HG02885 (cell line): ENCODE measurements around the gene LRRC8B.
"Not testable (repeated sequence)": the region's sequence is repeated elsewhere in the genome, so short reads cannot be mapped to it uniquely, and the experiment has no call there.

Source experiments
- ATAC-seq: cut with Tn5 transposase; IDR thresholded peaks from one replicate; pipeline ENCODE4 v1.9.1; 2021; ENCODE audit warnings: mild to moderate bottlenecking; ENCODE audit not compliant: unreplicated experiment, poor library complexity

Gene LRRC8B

DNA sequence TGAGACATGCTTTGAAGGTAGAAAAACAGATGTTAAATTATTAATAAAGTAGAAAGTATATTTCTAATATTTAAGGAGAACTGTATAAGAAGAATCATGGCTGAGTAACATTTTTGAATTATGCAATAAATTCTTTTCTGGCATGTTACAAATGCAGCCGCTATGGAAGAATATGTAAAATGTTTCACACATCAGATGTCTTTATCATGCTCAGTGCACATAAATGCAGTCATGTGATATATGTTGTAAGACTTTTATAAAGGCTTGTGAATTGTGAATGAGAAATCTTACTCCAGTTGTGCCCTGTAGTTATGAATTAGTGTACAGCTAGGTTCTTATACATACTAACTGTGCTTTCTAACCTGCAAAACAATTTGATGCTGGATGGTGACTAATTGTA lies 53.5 kb downstream of the LRRC8B start:
- no peak for ATAC-seq

DNA sequence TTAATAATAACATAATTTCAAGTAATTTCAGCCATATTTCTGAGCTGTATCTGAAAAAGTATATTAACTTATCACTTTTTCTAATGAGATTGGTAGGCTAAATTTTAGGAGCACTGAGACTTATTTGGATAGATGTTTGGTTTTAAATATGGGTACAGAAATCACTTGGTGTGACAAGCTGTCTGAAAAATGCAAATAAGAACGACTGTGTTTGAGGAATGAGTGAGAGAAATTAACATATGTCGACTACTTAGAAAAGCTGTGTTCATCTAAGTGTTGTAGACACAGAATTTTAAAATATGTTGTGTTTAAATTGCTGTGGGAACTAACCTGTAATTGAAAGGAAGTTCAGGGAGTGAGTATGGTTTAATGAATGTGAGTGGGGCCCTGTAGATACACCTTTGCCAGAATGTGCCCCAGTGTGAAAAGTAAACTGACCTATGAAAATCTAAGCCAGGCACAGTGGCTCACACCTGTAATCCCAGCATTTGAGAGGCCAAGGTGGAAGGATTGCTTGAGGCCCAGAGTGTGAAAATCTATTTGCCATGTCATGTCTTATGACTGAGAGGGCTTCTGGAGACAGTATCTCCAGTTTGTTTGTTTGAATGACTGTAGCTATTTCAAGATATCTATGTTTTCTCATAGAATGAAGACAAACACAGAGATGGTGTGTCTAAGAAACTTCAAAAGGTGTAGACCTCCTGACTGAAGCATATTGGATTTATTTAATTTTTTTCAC lies 54.5 kb downstream of the LRRC8B start:
- ATAC-seq, result no peak

DNA sequence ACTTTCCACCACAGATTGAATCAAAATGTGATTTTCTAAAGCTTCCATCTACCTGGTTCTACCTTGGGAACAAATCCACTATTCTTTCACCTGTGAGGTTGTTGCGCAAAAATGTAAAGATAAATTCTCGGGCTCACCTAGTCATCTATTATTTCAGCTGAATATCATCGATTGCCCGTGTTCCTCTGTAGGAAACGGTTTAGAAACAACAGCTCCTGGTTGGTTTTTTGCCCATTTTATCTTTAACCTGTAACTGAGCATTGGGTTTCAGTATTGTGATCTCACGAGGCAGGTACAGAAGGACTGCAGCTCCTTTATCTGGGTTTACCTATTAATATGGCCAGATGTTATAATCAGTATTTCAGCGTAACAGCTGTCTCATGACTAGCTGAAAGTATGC lies 55.4 kb downstream of the LRRC8B start:
- ATAC-seq, result no peak

DNA sequence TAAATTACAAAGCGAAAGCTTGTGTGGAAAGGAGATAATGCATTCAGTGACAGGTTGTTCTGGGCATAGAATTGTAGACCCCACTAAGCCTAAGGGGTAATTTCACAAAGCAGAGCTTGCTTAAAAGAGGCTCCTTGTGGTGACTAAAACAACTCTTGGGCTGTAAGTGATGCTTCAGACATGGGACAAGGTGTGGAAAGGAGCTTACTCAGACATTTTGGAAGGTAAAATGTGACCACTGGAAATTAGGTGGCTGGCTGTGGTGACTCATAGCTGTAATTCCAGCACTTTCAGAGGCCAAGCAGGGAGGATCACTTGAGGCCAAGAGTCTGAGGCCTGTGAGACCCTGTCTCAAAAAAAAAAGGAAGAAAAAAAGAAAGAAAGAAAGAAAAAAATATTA lies 57.2 kb downstream of the LRRC8B start:
- no peak for ATAC-seq

DNA sequence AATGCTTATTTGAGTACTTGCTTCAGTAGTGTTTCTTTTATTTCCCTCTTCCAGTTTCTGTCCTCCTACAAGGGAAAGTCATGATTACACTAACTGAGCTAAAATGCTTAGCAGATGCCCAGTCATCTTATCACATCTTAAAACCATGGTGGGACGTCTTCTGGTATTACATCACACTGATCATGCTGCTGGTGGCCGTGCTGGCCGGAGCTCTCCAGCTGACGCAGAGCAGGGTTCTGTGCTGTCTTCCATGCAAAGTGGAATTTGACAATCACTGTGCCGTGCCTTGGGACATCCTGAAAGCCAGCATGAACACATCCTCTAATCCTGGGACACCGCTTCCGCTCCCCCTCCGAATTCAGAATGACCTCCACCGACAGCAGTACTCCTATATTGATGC lies 57.9 kb downstream of the LRRC8B start:
- ATAC-seq, result no peak

DNA sequence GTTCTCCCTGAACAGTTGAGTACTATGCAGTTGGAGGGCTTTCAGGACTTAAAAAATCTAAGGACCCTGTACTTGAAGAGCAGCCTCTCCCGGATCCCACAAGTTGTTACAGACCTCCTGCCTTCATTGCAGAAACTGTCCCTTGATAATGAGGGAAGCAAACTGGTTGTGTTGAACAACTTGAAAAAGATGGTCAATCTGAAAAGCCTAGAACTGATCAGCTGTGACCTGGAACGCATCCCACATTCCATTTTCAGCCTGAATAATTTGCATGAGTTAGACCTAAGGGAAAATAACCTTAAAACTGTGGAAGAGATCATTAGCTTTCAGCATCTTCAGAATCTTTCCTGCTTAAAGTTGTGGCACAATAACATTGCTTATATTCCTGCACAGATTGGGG lies 59.6 kb downstream of the LRRC8B start:
- no peak for ATAC-seq

DNA sequence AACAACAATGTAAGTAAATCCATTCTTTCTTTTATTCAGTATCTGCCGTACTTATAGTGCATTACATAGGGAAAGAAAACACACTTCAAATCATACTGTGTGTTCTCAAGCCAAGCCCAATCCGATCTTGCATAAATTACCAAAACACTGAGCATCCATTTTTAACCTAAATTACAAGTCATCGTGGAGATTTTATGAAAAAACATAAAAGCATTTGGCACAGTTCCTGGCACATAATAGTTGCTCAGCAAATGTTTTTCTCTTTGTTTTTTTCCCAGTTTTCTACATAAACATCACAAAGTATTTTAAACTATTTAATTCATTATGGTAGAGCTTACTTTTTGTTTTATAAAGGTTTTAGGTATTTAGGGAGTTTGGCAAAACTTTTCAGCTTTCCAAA lies 60.2 kb downstream of the LRRC8B start:
- ATAC-seq, result no peak

DNA sequence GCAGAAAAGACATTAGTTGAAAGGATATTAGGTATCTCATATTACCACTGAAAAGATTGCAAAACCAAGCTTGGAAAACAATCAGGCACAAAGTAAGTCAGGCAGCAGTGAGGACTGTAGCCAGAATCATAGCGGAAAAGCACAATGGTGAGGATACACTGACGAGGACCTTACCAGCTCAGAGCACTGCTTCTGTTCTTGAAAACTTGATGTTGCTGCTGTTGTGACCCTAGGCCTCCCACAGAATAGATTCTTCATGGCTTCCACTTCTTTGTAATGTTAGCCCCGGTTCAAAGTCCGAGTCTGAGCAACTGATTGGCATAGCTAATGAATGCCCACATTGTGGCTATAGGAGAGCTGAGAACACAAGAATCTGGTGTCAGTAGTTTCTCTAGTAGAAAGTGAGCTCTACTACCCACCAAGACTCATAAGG lies 63.1 kb downstream of the LRRC8B start:
- no peak for ATAC-seq

DNA sequence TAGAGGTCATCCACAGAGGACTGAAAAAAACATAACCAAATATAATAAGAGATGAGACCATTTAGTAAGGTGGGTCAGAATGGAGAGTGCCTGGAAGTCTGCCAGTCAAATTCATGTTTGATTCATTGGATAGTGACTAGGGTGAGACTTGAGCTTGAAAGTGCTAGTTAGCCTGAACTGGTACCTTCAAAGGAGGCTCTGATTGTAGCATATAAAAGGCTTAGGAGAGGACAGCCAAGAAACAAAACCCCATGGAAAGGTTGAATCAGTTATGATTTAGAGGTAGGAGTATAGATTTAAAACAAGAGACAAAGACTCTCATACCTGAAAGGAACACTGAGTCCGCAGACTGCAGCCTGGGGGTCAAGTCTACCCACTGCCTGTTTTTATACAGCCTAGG lies 63.9 kb downstream of the LRRC8B start:
- no peak for ATAC-seq

DNA sequence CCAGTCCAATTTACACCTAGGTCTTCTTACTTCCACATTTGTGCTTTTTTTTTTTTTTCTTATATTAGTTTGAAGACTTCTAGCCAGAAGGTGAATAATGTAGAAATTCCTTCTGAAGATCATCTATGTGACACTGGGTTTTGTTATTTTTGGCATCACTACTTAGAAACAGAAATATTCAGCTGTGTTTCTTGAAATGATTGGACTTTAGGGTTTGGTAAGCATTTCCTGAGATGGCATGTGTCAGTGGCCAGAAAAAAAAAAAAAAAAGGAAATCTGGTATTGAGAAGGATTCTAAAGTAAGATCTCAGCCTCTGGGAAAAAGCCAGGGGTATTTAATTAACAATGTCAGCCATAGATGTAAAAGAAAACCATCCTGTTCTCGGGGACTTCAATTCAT lies 64.9 kb downstream of the LRRC8B start:
- ATAC-seq, result no peak

DNA sequence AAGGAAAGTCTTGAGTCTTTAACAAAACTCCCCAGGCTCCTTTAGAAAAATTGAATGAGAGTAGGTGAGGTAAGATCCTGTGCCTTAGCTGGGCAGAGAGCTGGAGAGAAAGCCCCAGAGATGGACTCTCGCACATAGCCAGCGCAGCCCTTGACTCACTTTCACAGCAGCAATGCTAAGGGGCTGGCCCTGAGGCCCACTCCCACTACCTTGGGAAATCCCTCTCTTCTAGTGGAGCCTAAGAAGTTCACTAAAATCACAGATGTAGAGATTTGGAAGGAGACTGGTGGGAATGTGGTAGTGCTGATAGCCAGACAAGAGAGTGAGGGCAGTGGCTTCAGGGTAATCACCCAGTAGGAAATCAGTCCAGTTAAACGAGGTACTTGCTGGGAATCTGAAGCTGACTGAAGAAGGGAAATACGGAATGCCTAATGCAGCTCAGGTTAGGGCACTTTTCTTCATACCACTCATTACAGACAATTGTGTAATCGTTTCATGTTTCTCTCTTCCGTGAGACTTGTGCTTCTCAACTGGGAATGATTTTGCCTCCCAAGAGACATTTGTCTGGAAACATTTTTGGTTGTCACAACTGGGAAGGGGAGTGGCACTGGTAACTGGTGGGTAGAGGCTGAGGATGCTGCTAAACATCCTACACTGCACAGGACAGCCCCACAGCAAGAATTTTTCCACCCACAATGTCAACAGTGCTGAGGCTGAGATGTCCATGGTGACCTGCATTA lies 65.9 kb downstream of the LRRC8B start:
- no peak for ATAC-seq

DNA sequence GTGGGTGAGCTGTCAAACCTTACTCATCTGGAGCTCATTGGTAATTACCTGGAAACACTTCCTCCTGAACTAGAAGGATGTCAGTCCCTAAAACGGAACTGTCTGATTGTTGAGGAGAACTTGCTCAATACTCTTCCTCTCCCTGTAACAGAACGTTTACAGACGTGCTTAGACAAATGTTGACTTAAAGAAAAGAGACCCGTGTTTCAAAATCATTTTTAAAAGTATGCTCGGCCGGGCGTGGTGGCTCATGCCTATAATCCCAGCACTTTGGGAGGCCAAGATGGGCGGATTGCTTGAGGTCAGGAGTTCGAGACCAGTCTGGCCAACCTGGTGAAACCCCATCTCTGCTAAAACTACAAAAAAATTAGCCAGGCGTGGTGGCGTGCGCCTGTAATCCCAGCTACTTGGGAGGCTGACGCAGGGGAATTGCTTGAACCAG lies 68.3 kb downstream of the LRRC8B start:
- not testable (repeated sequence) for ATAC-seq

DNA sequence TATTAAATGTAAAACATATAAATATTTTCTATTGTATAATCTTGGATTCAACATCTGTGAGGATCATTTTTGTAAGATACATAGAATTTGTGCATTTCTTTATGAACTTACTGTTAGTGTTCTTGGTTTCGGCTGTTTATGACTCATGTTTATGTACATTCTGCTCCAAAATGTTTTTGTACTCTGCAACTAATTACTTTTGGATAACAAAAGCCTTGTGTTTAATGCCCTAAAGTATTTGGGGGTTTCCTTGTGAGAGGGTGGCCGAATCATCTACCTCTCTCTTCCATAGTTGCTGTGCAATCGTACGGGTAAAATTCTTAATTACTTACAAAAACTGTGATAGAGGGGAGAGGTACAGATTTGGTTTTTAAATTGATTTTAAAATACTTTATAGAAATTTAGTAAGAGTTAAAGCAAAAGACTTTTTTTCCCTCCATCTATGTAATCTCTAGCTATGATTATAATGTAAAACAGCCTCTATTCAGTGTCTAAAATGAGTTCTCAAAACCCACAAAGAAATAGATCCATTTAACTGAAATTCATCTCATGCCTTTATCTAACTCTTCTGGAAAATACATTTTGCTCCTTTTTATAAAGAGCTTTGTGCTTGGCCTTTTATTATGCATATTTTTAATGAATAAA lies 69.6 kb downstream of the LRRC8B start:
- no peak for ATAC-seq

DNA sequence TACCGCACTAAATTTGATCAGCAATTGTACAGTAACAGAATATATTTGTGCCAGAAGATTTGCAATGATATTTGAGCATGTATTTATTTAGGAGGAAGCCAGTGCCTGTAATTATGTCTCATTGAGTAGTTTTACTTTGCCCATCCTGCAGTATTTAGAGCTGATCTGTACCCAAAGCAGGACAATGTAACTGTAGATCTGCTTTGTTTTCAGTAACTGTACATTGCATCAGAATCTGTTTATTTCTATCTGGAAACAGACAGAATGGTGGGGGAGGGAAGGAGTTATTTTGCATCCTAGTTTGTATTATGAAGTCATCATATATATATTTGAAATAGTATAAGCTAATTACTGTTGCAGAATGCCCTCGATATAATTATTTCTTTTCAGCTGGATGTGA lies 72.1 kb downstream of the LRRC8B start:
- ATAC-seq, result no peak

DNA sequence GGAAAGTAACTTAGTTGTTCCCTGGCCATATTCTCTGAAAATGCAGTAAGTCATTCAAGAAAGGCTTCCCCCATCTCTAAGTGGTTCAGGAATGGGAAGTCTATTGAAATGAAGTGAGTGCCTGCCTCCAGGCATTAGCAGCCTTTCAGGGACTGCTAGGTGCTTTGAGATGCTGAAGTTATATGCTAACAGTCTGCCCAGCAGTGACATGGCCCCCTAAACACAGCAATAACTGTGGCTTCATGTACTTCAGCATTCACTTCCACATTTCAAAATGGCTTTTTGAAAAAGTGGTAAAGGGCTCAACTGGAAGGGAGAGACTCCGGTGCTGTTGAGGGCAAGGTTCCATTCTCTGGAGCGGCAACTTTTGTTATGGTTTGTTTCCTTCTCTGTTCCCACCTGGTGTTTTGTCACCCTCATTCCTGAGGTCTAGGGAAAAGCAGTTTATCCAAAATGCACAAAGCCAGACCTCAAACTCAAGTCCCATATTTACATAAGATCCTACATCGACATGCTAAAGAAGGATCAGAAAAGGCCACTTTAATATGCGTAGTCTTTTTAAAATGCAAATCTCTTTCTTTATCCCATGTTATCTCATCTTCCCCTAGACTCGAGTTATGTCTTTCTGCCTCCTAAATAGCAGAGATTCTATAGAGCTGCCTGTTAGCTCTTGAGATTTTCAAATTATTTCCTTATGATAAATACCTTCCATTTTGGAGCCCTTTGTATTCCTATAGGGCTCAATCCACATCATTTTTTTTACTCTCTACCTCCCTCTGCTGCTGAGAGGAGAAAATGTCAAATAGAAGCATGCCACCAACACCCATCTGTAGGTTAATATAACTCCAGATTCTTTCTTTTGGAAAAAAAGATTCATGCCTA lies 74.1 kb downstream of the LRRC8B start:
- ATAC-seq, result peak; percentile 55

DNA sequence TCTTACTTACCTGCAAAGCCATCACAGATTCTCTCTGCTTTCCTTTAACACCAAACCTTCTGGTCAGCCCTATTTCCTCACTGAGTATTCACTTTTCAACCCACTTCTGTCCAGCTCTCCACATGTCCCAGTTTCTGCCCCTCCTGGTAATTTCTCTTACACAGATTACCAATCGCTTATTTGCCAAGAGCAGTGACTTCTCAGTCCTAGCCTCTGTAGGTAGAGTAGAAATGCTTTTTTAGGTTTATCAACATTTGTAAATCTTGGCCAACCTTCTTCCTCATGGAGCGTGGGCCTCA lies 74.7 kb downstream of the LRRC8B start:
- ATAC-seq, result no peak

DNA sequence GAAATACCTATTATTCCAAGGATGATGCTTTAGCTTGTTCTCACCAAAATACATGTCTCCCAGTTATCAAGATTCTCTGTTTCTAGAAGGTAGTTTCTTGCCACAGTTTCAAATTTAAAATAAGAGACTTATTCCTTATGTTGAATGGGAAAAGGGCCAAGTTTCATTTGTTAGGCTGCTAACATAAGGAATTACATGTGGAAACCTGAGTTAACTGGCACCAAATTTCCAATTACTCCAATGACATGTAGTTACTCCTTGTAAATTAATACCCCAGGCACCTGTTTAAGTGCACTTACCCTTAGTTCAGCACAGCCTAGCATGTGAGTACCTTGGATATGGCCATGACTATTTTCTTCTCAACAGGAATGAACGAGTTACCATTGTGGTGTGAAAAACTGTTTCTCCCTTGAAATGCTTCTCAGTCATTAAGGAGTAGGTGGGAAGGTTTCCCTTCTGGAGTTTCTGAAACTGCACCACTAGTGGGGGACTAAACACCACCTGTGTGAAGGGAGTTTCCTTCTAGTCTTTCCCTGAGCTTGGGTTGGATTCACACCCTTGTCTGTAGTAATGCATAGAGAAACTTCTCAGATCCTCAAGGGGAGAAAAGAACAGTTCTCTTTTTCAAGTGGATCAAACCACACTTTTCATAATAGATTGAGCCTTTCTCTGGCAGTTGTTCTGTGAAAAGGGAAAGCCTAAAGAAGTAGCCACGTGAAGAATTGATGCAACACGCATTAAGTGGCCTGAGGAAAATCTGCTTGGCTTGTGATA lies 76.0 kb downstream of the LRRC8B start:
- no peak for ATAC-seq

DNA sequence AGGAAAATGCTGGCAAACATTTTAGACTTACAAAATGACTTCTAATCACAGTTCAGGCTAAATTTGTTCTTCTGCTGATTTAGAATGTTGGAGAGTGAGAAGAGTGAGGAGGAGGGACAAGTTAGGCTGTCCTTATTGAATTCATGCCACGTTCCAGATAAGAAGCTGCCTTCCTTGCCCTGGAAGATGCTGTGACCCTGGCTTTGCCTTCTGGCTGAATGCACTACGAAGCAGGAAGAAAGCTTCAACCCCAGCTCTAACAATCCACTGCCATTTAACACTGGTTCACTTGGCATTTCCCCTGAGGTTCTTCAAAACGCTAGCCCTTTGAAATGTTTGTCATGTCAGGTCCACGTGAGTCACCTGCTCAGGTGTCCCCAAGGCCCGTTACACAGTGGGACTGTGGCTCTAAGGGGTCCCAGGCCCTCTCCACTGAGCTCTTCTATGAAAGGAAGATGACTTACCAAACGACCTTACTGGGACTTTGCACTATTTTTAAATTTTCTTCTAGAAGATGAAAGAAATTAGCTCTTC lies 78.3 kb downstream of the LRRC8B start:
- no peak for ATAC-seq

DNA sequence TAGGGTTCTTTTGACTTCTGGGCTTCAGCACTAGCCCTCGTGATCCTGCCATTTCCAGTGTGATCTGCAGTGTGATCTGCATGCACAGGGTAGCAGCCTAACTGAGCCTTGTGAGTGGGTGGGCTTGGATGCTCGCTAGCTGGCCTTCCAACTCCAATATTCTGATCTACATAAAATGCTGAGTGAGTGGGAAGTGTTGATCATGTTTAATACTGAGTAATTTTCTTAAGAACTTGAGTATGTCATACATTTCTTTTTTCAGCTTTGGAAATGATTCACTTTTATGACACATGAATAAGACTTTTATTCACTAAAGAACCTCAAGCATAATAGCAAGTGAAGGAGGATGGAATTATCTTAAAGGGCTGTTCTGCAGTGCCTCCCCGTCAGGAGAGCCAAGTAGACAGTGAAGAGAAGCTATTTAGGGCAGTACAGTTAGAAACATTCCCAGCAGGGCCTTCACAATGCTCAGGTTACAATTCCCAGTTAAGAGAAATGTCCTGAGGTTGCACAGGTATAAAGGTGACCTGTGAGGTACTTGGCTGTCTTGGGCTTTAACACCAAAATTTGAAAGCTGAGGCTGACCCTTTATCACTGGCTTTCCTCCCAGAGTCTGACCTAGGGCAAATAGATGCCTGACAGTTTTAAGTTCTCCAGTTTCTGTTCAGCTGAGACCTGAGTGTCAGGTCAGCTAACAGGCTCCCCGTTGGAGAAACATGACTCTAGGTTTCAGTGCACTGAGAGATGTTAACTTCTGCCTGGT lies 79.2 kb downstream of the LRRC8B start:
- no peak for ATAC-seq
